Naive B cell (primary cell): ENCODE data around the gene B3GNT4. TPM values are rescaled to one million over a fixed set of nuclear protein-coding genes. Genes with fewer than 3 reads are reported as not detected.
A peak's percentile ranks its signal among the peaks of the same experiment; 100 is the strongest.

ENCODE experiments used
- ATAC-seq, 2 donors: fragments of 150-1000 bp; cut with Tn5 transposase; 2 replicates each; pipeline ENCODE4 v1.10.0; 2021; ENCODE audit warnings: low read depth in 2 of 2, mild to moderate bottlenecking in 2 of 2, moderate library complexity in 2 of 2
- DNase-seq: peaks from one replicate; pipeline ENCODE4 v3.0.0; 2022
- H3K27ac Mint-ChIP-seq, 6 donors: one replicate each; pipeline ENCODE4 v1.8.0; 2020 to 2022; ENCODE audit warnings: mild to moderate bottlenecking in 6 of 6, mixed read lengths in 6 of 6, moderate library complexity in 5 of 6, inconsistent platforms in 2 of 6
- H3K27me3 Mint-ChIP-seq, 3 donors: one replicate each; pipeline ENCODE4 v1.8.0; 2021 to 2022; ENCODE audit warnings: mixed read lengths in 3 of 3, mild to moderate bottlenecking in 1 of 3
- H3K36me3 Mint-ChIP-seq, 2 donors: one replicate each; pipeline ENCODE4 v1.8.0; 2020 to 2022; ENCODE audit warnings: mixed read lengths in 2 of 2, inconsistent platforms in 1 of 2, mild to moderate bottlenecking in 1 of 2
- H3K4me1 Mint-ChIP-seq, 3 donors: one replicate each; pipeline ENCODE4 v1.8.0; 2020 to 2022; ENCODE audit warnings: mixed read lengths in 3 of 3, inconsistent platforms in 1 of 3, mild to moderate bottlenecking in 1 of 3, moderate library complexity in 1 of 3
- H3K4me3 Mint-ChIP-seq, 8 donors: one replicate each; pipeline ENCODE4 v1.8.0; 2020 to 2022; ENCODE audit warnings: mild to moderate bottlenecking in 8 of 8, mixed read lengths in 8 of 8, moderate library complexity in 8 of 8, inconsistent platforms in 2 of 8
- H3K9me3 Mint-ChIP-seq, 7 donors: one replicate each; pipeline ENCODE4 v1.8.0; 2020 to 2022; ENCODE audit warnings: mixed read lengths in 7 of 7, mild to moderate bottlenecking in 5 of 7, inconsistent platforms in 2 of 7, moderate library complexity in 1 of 7
- polyA plus RNA-seq, 6 donors: library from polyadenylated mRNA; unstranded; fragments of 300-500 nt; fragmentation: Illumina TruSeq; gene quantifications; one replicate each; pipeline ENCODE4 v1.2.3, GENCODE V29; 2021; ENCODE audit warnings: low read depth in 6 of 6

The B3GNT4 gene
- polyA plus RNA-seq, 6 donors from 2014 or later: 0.54 to 0.84 (median 0.56) TPM; not detected in 3

DNA sequence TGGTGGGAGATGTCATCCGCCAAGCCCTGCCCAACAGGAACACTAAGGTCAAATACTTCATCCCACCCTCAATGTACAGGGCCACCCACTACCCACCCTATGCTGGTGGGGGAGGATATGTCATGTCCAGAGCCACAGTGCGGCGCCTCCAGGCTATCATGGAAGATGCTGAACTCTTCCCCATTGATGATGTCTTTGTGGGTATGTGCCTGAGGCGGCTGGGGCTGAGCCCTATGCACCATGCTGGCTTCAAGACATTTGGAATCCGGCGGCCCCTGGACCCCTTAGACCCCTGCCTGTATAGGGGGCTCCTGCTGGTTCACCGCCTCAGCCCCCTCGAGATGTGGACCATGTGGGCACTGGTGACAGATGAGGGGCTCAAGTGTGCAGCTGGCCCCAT, 3.5 kb downstream of the B3GNT4 start:
- Mint-ChIP-seq H3K9me3 (no peaks in the 10 kb centered on the region), H3K27ac (peak overlapping the region in 1 of 6 donors; percentile 24), H3K36me3 (peaks cover 11 to 13% of the 10 kb centered on the region in 2 donors), H3K4me3 (peak overlapping the region in 2 of 8 donors; percentile 6 to 34), H3K27me3 (peaks cover 9 to 19% (median 16%) of the 10 kb centered on the region in 3 donors), H3K4me1 (peaks cover 9 to 23% (median 17%) of the 10 kb centered on the region in 3 donors)
- DNase-seq (no peak), ATAC-seq (no peak)

- peak overlapping the region in 2 of 6 donors; percentile 24 to 26 for H3K27ac Mint-ChIP-seq
Observed at GRCh38 chr12:122207391-122207790, 3.9 kb downstream of the B3GNT4 start.

DNA sequence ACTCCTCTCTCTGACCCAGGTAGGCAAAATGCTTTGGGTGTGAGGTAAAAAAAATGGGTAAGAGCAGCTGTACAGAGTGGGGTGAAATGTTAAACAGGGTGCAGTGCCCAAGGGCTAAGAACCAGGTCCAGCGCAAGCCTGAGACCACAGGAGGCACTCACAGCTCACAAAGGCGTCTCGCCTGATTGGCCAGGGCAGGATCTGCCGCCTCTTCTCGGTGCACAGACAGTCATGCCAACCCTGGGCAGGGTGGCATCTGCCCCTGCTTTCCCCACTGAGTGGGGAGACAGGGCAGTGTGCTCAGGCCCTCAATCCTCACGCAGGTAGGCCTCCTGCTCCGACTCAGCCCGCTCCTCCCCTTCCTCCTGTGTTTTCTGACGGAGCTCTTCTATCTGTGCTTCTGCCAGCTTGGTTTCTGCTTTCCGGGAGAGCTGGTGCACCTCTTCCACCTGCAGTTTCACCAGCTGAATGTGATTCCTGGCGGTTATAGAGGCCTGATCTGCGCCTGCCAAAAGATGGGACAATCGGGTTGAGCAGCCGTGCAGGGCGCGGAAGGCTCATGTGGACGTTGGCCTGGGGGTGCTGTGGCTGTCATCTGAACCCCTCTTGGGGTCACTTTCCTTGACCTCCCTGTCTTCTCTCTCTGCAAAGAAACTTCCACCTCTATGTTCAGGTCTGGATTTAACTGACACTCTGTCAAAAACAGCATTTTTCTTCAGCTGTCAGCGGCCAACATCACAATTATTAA, 4.7 kb downstream of the B3GNT4 start:
- DNase-seq: no peak
- H3K27ac Mint-ChIP-seq: peak overlapping the region in 1 of 6 donors; percentile 78

More at GRCh38 chr12:122207391-122207790, 3.9 kb downstream of the B3GNT4 start:
- peaks cover 11 to 17% of the 10 kb centered on the region in 2 donors for H3K36me3 Mint-ChIP-seq
- H3K9me3 Mint-ChIP-seq: no peaks in the 10 kb centered on the region
- H3K4me3 Mint-ChIP-seq: no peak overlapping the region
- no peak for DNase-seq
- ATAC-seq: no peak
- H3K27me3 Mint-ChIP-seq: peaks cover 9 to 19% (median 16%) of the 10 kb centered on the region in 3 donors
- H3K4me1 Mint-ChIP-seq: peaks cover 9 to 23% (median 17%) of the 10 kb centered on the region in 3 donors

DNA sequence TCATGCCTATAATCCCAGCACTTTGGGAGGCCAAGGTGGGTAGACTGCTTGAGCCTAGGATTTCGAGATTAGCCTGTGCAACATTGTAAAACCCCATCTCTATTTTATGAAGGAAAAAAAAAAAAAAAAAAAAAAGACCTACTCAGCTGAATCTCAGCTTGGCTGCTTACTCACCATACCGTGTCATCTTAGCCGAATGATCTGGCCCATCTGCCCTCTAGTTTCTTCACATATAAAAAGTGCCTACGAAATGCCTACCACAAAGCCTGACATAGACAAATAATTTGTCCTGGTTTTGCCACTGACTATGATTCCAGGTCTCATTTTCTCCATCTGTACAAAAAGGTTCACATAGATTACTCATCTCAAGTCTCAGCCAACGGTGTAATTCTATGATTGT, 12.3 kb downstream of the B3GNT4 start:
- Mint-ChIP-seq H3K36me3 (peaks cover 14 to 21% of the 10 kb centered on the region in 2 donors), H3K27ac (no peak overlapping the region), H3K9me3 (no peaks in the 10 kb centered on the region), H3K4me1 (peaks cover 0 to 7% (median 5%) of the 10 kb centered on the region in 3 donors), H3K4me3 (no peak overlapping the region), H3K27me3 (no peaks in the 10 kb centered on the region)
- DNase-seq (no peak), ATAC-seq (no peak)

More for the DNA sequence above, 4.7 kb downstream of the B3GNT4 start:
- peak overlapping the region in 1 of 8 donors; percentile 6 for H3K4me3 Mint-ChIP-seq
- H3K4me1 Mint-ChIP-seq: peaks cover 7 to 15% (median 11%) of the 10 kb centered on the region in 3 donors
- H3K9me3 Mint-ChIP-seq: no peaks in the 10 kb centered on the region
- H3K36me3 Mint-ChIP-seq: peaks cover 13 to 18% of the 10 kb centered on the region in 2 donors
- H3K27me3 Mint-ChIP-seq: peaks cover 9 to 11% (median 11%) of the 10 kb centered on the region in 3 donors
- ATAC-seq: no peak

DNA sequence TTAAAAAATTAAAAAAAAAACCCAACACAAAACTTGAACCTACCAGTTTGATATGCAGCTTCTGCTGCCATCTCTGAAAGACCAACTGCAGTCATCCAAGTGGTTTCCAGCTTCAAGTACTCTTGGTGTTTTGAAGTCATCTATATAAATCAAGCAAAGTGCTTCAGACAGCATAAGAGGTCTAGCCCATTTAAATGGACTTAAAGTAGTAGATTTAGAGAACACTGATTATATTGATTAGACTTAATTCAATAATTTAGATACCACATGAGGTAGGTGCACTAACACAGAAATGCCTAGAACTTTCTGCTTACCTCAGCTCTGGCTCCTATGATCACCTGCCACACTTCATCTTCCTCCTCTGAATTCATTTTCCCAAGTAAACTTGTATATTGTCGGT, 12.9 kb downstream of the B3GNT4 start:
- ATAC-seq (no peak), DNase-seq (no peak)
- H3K36me3 Mint-ChIP-seq: peaks cover 14 to 21% of the 10 kb centered on the region in 2 donors
- no peaks in the 10 kb centered on the region for H3K27me3 Mint-ChIP-seq
- H3K4me1 Mint-ChIP-seq: peaks cover 3 to 8% (median 7%) of the 10 kb centered on the region in 3 donors
- H3K4me3 Mint-ChIP-seq: no peak overlapping the region
- H3K27ac Mint-ChIP-seq: no peak overlapping the region
- H3K9me3 Mint-ChIP-seq: no peaks in the 10 kb centered on the region

DNA sequence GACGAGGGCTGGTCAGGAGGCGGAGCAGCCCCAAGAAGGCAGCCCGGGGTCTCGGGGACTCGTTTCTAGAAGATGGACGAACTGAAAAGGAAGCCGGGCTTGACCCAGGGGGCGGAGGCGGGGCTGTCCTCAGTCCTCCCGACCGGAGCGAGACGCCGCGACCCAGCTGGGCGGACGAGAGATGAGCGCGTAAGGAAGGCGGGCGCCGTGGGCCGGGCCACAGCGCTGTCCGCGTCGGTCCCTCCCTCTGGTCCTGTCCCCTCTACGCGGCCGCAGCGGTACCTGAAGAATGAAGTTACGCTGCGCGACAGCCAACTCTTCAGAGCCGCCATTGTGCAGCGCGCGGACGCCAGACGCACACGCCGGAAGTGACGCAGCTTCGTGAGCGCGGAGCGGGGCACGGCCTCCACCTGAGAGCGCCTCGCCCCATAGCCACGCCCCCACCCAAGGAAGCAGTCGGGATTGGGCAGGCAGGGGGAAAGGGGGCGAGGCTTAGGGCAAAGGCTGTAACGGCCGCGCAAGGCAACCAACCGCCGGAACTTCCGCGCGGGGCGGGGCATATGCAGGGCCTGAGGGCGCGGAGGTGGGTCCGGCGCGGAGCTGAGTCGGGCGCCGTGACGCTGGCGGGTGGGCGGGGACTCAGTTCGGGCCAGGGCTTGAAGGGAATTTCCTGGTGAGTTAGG, 22.3 kb downstream of the B3GNT4 start, which contains the start of gene DIABLO:
Gene DIABLO (minus strand): TSS at position 370 of the 683 bp plus-strand sequence. CDS start 38 bp downstream, at position 332.
- peak; percentile 86 to 87 for ATAC-seq
- peak; percentile 100 for DNase-seq
- Mint-ChIP-seq H3K4me3 (peak within 1 kb of the TSS; percentile 88 to 96 (median 94)), H3K27ac (peak within 1 kb of the TSS; percentile 96 to 98 (median 98)), H3K9me3 (no peaks in the 10 kb centered on the region), H3K36me3 (peaks cover 0 to 5% of the 10 kb centered on the region in 2 donors), H3K27me3 (no peaks in the 10 kb centered on the region), H3K4me1 (peaks cover 17 to 30% (median 29%) of the 10 kb centered on the region in 3 donors)

DNA sequence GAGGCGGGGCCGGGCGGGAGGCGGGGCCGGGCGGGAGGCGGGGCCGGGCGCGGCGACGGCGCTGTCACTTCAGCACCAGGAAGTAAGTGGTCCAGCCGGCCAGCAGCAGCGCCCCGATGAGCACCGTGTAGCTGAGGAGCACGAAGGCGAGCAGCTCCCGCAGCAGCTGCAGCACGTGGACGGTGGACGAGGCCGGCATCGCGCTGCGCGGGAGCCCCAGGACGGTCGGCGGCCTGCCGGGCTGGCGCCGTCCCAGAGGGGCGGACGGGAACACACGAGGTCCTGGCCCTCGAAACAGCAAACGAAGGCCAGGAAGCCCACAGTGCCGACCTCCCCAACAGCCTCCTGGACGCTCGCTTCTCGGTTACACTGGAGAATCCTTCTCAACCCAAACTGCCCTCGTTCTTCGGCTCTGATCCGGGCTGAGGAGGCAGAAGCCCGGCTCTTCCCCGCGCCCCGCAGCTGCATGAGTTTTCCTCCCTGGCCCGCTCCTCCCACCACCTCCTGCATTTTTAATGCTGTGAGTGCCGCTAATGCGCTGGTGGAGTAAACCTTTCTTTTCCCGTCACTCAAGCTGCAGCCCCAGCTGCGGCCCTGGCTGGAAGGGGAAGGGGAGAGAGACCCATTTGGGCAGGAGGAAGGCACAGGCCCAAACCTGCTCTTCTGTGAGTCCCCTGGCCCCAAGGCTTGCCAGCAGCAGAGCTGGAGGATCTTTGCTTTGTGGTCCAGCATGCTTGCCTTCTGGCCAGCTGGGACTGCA, 23.0 kb downstream of the B3GNT4 start:
- peaks cover 0 to 5% of the 10 kb centered on the region in 2 donors for H3K36me3 Mint-ChIP-seq
- no peak for ATAC-seq
- H3K27me3 Mint-ChIP-seq: no peaks in the 10 kb centered on the region
- no peaks in the 10 kb centered on the region for H3K9me3 Mint-ChIP-seq
- H3K4me1 Mint-ChIP-seq: peaks cover 17 to 26% (median 25%) of the 10 kb centered on the region in 3 donors
- no peak for DNase-seq
- H3K27ac Mint-ChIP-seq: peak overlapping the region in 3 of 6 donors; percentile 42 to 96 (median 92)
- peak overlapping the region; percentile 40 to 94 (median 92) for H3K4me3 Mint-ChIP-seq

DNA sequence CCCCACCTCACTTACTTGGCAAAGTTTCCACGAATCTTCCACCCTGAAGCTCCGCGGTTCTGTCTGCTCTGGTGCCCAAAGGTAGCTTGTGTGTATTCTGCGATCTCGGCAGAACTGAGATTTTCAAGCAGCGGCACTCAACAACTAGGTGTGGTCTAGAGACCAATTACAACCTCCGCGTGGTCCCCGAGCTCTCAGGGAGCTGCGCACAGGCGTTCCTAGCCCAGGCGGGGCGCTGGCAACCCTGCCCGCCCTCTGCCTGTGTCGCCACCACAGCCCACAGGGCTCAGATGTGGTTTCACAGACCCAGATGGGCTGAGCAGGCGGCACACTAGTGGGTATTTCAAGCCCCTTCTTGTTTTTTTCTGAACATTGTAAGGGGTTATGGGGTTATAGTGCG, 23.8 kb downstream of the B3GNT4 start:
- Mint-ChIP-seq H3K4me1 (peaks cover 17 to 25% (median 23%) of the 10 kb centered on the region in 3 donors), H3K27me3 (no peaks in the 10 kb centered on the region), H3K27ac (peak overlapping the region in 3 of 6 donors; percentile 49 to 92 (median 70)), H3K9me3 (no peaks in the 10 kb centered on the region), H3K36me3 (peaks cover 0 to 9% of the 10 kb centered on the region in 2 donors), H3K4me3 (peak overlapping the region in 7 of 8 donors; percentile 44 to 92 (median 75))
- no peak for DNase-seq
- no peak for ATAC-seq

GRCh38 chr12:122228092-122228491, 24.6 kb downstream of the B3GNT4 start:
- DNase-seq: no peak
- Mint-ChIP-seq H3K4me3 (peak overlapping the region in 4 of 8 donors; percentile 0 to 88 (median 34)), H3K27ac (no peak overlapping the region), H3K4me1 (peaks cover 17 to 25% (median 18%) of the 10 kb centered on the region in 3 donors), H3K36me3 (peaks cover 0 to 12% of the 10 kb centered on the region in 2 donors), H3K9me3 (no peaks in the 10 kb centered on the region), H3K27me3 (no peaks in the 10 kb centered on the region)
- ATAC-seq: no peak

GRCh38 chr12:122230798-122231197, 27.3 kb downstream of the B3GNT4 start:
- H3K4me3 Mint-ChIP-seq: no peak overlapping the region

DNA sequence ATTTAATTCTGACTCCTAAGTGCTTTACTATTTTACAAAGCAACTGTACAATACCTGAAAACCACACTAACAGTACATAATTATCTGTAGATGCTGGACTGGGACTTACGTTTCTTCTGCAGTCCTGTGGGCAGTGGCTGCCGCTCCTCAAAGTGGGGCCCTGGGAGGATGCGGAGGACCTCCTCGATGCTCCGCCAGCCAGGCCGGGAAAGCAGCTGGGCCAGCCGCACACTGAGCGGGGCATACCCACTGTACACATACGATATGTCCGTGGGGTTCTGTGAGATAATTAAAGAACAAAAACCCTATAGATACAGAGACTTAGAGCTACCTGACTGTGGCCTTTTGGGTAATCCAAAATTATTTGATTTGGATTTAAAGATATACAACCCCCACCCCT, 29.2 kb downstream of the B3GNT4 start:
- no peak overlapping the region for H3K27ac Mint-ChIP-seq
- no peak overlapping the region for H3K4me3 Mint-ChIP-seq
- H3K4me1 Mint-ChIP-seq: peaks cover 0 to 4% (median 0%) of the 10 kb centered on the region in 3 donors

More at GRCh38 chr12:122230798-122231197, 27.3 kb downstream of the B3GNT4 start:
- Mint-ChIP-seq H3K4me1 (peaks cover 7 to 8% (median 8%) of the 10 kb centered on the region in 3 donors), H3K27ac (no peak overlapping the region), H3K27me3 (no peaks in the 10 kb centered on the region), H3K9me3 (no peaks in the 10 kb centered on the region), H3K36me3 (peaks cover 8 to 13% of the 10 kb centered on the region in 2 donors)
- ATAC-seq (no peak), DNase-seq (no peak)

GRCh38 chr12:122235741-122236140, 32.2 kb downstream of the B3GNT4 start:
- H3K36me3 Mint-ChIP-seq: peaks cover 8 to 20% of the 10 kb centered on the region in 2 donors
- DNase-seq: no peak

More for the DNA sequence above, 29.2 kb downstream of the B3GNT4 start:
- Mint-ChIP-seq H3K9me3 (no peaks in the 10 kb centered on the region), H3K27me3 (no peaks in the 10 kb centered on the region), H3K36me3 (peaks cover 8 to 14% of the 10 kb centered on the region in 2 donors)
- DNase-seq: no peak
- no peak for ATAC-seq

GRCh38 chr12:122238861-122239260, 35.4 kb downstream of the B3GNT4 start:
- Mint-ChIP-seq H3K27ac (peak overlapping the region in 1 of 6 donors; percentile 49), H3K4me1 (peaks cover 0 to 4% (median 0%) of the 10 kb centered on the region in 3 donors), H3K4me3 (no peak overlapping the region), H3K9me3 (no peaks in the 10 kb centered on the region), H3K27me3 (no peaks in the 10 kb centered on the region), H3K36me3 (peaks cover 8 to 12% of the 10 kb centered on the region in 2 donors)
- no peak for ATAC-seq
- DNase-seq: no peak

More at GRCh38 chr12:122235741-122236140, 32.2 kb downstream of the B3GNT4 start:
- H3K4me1 Mint-ChIP-seq: peaks cover 0 to 4% (median 0%) of the 10 kb centered on the region in 3 donors
- H3K27ac Mint-ChIP-seq: no peak overlapping the region
- no peaks in the 10 kb centered on the region for H3K27me3 Mint-ChIP-seq
- no peak for ATAC-seq
- no peak overlapping the region for H3K4me3 Mint-ChIP-seq
- no peaks in the 10 kb centered on the region for H3K9me3 Mint-ChIP-seq
